Heart left ventricle (tissue), 16 donors: ENCODE measurements around the gene PRRT1B. TPM values are rescaled to one million over a fixed set of nuclear protein-coding genes. Genes with fewer than 3 reads are reported as not detected.

Experiments
- ATAC-seq, 4 donors: fragments of 200-7000 bp; cut with Tn5 transposase; one replicate each; pipeline ENCODE4 v1.9.1; 2020 to 2022; ENCODE audit warnings: moderate library complexity in 4 of 4, mild to moderate bottlenecking in 3 of 4, moderate number of reproducible peaks in 1 of 4
- DNase-seq, 5 donors: peaks; one replicate each; pipeline ENCODE4 v3.0.0-alpha.2; 2020
- H3K27ac ChIP-seq, 12 donors: fragments of 200-600 bp; sonication (generic) in 4 of 12; one replicate each; pipeline versions ENCODE4 v1.5.0 to v1.8.0; 2016 to 2022; ENCODE audit warnings: mild to moderate bottlenecking in 2 of 12
- H3K27me3 ChIP-seq, 9 donors: fragments of 200-600 bp; sonication (generic) in 2 of 9; one replicate each; pipeline versions ENCODE4 v1.5.1 to v1.8.0; 2016 to 2022; ENCODE audit warnings: mild to moderate bottlenecking in 3 of 9
- H3K36me3 ChIP-seq, 9 donors: fragments of 200-600 bp; sonication (generic) in 2 of 9; one replicate each; pipeline versions ENCODE4 v1.5.0 to v1.8.0; 2018 to 2022; ENCODE audit warnings: mild to moderate bottlenecking in 2 of 9
- H3K4me1 ChIP-seq, 12 donors: fragments of 200-600 bp; sonication (generic) in 4 of 12; one replicate each; pipeline versions ENCODE4 v1.5.0 to v1.8.0; 2016 to 2022; ENCODE audit warnings: mild to moderate bottlenecking in 3 of 12
- H3K4me3 ChIP-seq, 12 donors: fragments of 200-600 bp; sonication (generic) in 4 of 12; one replicate each; pipeline versions ENCODE4 v1.5.0 to v1.8.0; 2017 to 2022; ENCODE audit warnings: mild to moderate bottlenecking in 9 of 12, moderate library complexity in 4 of 12
- H3K9me3 ChIP-seq, 12 donors: fragments of 200-600 bp; sonication (generic) in 4 of 12; one replicate each; pipeline versions ENCODE4 v1.5.0 to v1.8.0; 2016 to 2022; ENCODE audit warnings: mild to moderate bottlenecking in 1 of 12
- CTCF ChIP-seq, 12 donors: fragments of 200-600 bp; sonication (generic) in 4 of 12; IDR thresholded peaks; one replicate each; pipeline versions ENCODE4 v1.5.0 to v1.8.0; 2018 to 2022; ENCODE audit warnings: antibody characterized with exemption in 12 of 12, mild to moderate bottlenecking in 5 of 12
- POLR2A ChIP-seq, 2 donors: fragments of 450-650 bp; IDR thresholded peaks; one replicate each; pipeline ENCODE4 v1.6.1; 2017; ENCODE audit warnings: antibody characterized with exemption in 2 of 2, mild to moderate bottlenecking in 2 of 2, moderate library complexity in 2 of 2
- WGBS, 4 donors: extraction: QIAGEN DNeasy Blood & Tissue Kit in 2 of 4; methylation state at CpG; one replicate each; pipeline versions ENCODE4 v1.1.5 to v1.1.7; 2013 to 2018; 5-methylcytosine and 5-hydroxymethylcytosine counted together
- intact Hi-C, 10 donors: fragments of 100-400 bp; cut with DNase I; formaldehyde crosslinking; loops; one replicate each; pipeline versions ENCODE4 v1.11.1 to v1.14.2; 2022
- polyA plus RNA-seq, 2 donors: library from polyadenylated mRNA; stranded (reverse); fragments of 200-250 nt; gene quantifications; one replicate each; pipeline ENCODE4 v1.2.3, GENCODE V29; 2013
- total RNA-seq, 9 donors: library from RNA; depleted of rRNA in 2 of 9; stranded (reverse); fragments of >200 nt in 2 of 9; fragmentation: NEBNext Ultra II Directional in 3 of 9; extraction: Animal tissue kit (Norgen Biotek cat#: 25700) in 3 of 9; gene quantifications; one replicate each; pipeline versions ENCODE4 v1.1.0 to v1.2.4, GENCODE V29; 2016 to 2023
- donor health status: ischemic (EF 13 %, LVEDD 7.1; RV severe dilation, severe dysfunction).
- donor health status: healthy with polysubstance abuse.
- donor health status: DM: no; HTN: yes; CAD: no.
- donor health status: DM: no; HTN: no; CAD: no.
- donor health status: ischemic (EF 25% LVEDD 6.9; RV normal size, moderate dysfunction).
- donor health status: ischemic (EF 25% LVEDD 5.7; RV mildly dilated, moderate dysfunction).
- donor health status: healthy.
- donor health status: DM: yes; HTN: yes; CAD: no.
- donor health status: ischemic (EF 35%, LVEDD 5.7; RV mildly dilated, moderate dysfunction).
- donor health status: nonischemic (EF 11% LVEDD 7.7; RV severe dilation, severe dysfunction).
- donor health status: DM: yes; HTN: yes; CAD: no.
- donor health status: PGD.
- donor health status: ischemic (EF 29% LVEDD 5.4; RV normal size, mild dysfunction).
- donor health status: nonischemic (EF 23%, LVEDD 6.1; RV moderate dilation, normal function).

PRRT1B gene
- total and polyA plus RNA-seq, 11 donors, result not detected

- peaks cover 0 to 87% (median 44%) of the 10 kb centered on the region in 9 donors for H3K36me3 ChIP-seq
- no peaks in the 10 kb centered on the region for H3K9me3 ChIP-seq
- intact Hi-C loops, result loop anchor here in 5 of 10 donors (5.0 to 10.0 kb wide), 4 partner anchors 58 to 130 kb away; no protein-coding TSS in a partner anchor
- H3K4me3 ChIP-seq, result no peak overlapping the region
- DNase-seq, result no peak
- ATAC-seq, result no peak
- TF ChIP-seq CTCF (IDR thresholded peaks at IDR 0.05) (no peak), POLR2A (IDR thresholded peaks at IDR 0.05) (no peak)
- WGBS, 4 donors, result 87 to 91% (median 89%) methylated on average over 13 of the region's 13 CpGs
- no peaks in the 10 kb centered on the region for H3K27me3 ChIP-seq
- H3K27ac ChIP-seq, result peak overlapping the region in 4 of 12 donors; percentile 73 to 92 (median 85)
- peaks cover 12 to 82% (median 52%) of the 10 kb centered on the region in 12 donors for H3K4me1 ChIP-seq
These were observed 61.7 kb downstream of the PRRT1B start for GRCh38 chr9:131606896-131607567.

GRCh38 chr9:131607591-131607990, 62.3 kb downstream of the PRRT1B start:
- no peak for ATAC-seq
- intact Hi-C loops, result loop anchor here in 5 of 10 donors (5.0 to 10.0 kb wide), 4 partner anchors 57 to 130 kb away; no protein-coding TSS in a partner anchor

DNA sequence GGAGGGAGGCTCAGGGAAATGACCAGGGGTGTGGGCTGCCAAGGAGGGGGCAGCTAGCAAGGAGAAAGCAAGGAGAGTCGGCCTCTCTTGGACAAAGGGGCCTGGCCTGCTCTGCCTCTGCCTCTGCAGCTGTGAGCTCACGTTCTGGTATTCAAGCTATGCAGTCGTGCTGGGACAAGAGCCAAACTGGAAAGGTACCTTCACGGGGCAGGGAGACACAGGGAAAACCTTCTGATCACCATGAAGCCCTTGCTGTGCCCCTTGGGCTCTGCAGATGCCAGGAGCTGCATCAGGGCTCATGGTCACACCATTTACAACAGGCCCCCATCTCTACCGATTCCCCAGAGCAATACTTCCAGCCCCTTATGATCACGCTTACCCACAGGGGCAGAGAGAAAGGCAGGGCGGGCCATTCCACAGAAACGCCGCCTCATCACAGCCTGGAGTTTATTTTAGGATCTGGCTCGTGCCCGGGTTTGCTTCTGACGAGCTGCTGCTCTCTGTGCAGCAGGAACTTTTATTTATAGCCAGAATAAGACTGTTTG, 63.2 kb downstream of the PRRT1B start:
- Histone ChIP-seq H3K4me3 (peak overlapping the region in 5 of 12 donors; percentile 1 to 41 (median 19)), H3K36me3 (peaks cover 0 to 87% (median 42%) of the 10 kb centered on the region in 9 donors), H3K27ac (peak overlapping the region; percentile 73 to 95 (median 84)), H3K27me3 (no peaks in the 10 kb centered on the region), H3K9me3 (no peaks in the 10 kb centered on the region), H3K4me1 (peaks cover 12 to 97% (median 59%) of the 10 kb centered on the region in 12 donors)
- intact Hi-C loops, result loop anchor here in 5 of 10 donors (5.0 to 10.0 kb wide), 4 partner anchors 56 to 129 kb away; no protein-coding TSS in a partner anchor
- TF ChIP-seq CTCF (IDR thresholded peaks at IDR 0.05), result no peak
- no peak for TF ChIP-seq POLR2A (IDR thresholded peaks at IDR 0.05)
- 6 to 15% (median 11%) methylated on average over 10 to 12 of the region's 12 CpGs for WGBS, 4 donors
- DNase-seq (peak; percentile 71 to 90 (median 80)), ATAC-seq (peak; percentile 73 to 81 (median 80))

More at GRCh38 chr9:131607591-131607990, 62.3 kb downstream of the PRRT1B start:
- WGBS, 4 donors, result 61 to 79% (median 73%) methylated on average over 8 of the region's 8 CpGs
- TF ChIP-seq POLR2A (IDR thresholded peaks at IDR 0.05), result no peak
- no peak for TF ChIP-seq CTCF (IDR thresholded peaks at IDR 0.05)
- H3K27me3 ChIP-seq, result no peaks in the 10 kb centered on the region
- no peak for DNase-seq
- peaks cover 12 to 88% (median 56%) of the 10 kb centered on the region in 12 donors for H3K4me1 ChIP-seq
- peaks cover 0 to 87% (median 44%) of the 10 kb centered on the region in 9 donors for H3K36me3 ChIP-seq
- H3K4me3 ChIP-seq, result no peak overlapping the region
- no peaks in the 10 kb centered on the region for H3K9me3 ChIP-seq
- H3K27ac ChIP-seq, result peak overlapping the region in 10 of 12 donors; percentile 73 to 95 (median 86)

Other genes starting within 250 kb of the PRRT1B start
- gene PRRC2B, start 151.4 kb upstream of the PRRT1B start, total RNA-seq, result 100 to 1,000 TPM in 8 of 9 donors, 10 to 100 TPM in 1; 88.2 to 193 (median 126) TPM
- gene PRRC2B, start 151.4 kb upstream of the PRRT1B start, polyA plus RNA-seq, result 10 to 100 TPM; 59.9 to 71.2 TPM
- 10 to 100 TPM; 15.3 to 28.8 (median 20.3) TPM for gene POMT1, start 42.6 kb upstream of the PRRT1B start, total RNA-seq
- gene POMT1, start 42.6 kb upstream of the PRRT1B start, polyA plus RNA-seq, result 10 to 100 TPM; 18.4 to 20.3 TPM
- 10 to 100 TPM; 16.4 to 45.1 (median 24.9) TPM for gene UCK1, start 14.3 kb upstream of the PRRT1B start, total RNA-seq
- gene UCK1, start 14.3 kb upstream of the PRRT1B start, polyA plus RNA-seq, result 10 to 100 TPM; 22.5 to 36.5 TPM
- 100 to 1,000 TPM in 7 of 9 donors, 10 to 100 TPM in 2; 81.9 to 161 (median 116) TPM for gene RAPGEF1, start 194.6 kb downstream of the PRRT1B start, total RNA-seq
- gene RAPGEF1, start 194.6 kb downstream of the PRRT1B start, polyA plus RNA-seq, result 100 to 1,000 TPM in 1 of 2 donors, 10 to 100 TPM in 1; 50.6 to 114 TPM